GM19193 (cell line): ENCODE results near the gene ZNF343.

Source experiments
- POLR2A ChIP-seq: IDR thresholded peaks from 4 replicates; pipeline ENCODE4 v1.6.1; 2011; ENCODE audit not compliant: insufficient read depth, insufficient read length; ENCODE audit errors: extremely low read depth

Gene ZNF343

GRCh38 chr20:2459981-2460751, 48.5 kb downstream of the ZNF343 start:
- TF ChIP-seq POLR2A = no peak

- no peak for TF ChIP-seq POLR2A
Measured at GRCh38 chr20:2458919-2459499, 49.7 kb downstream of the ZNF343 start.

- TF ChIP-seq POLR2A = no peak
Measured at GRCh38 chr20:2455771-2456497, 52.8 kb downstream of the ZNF343 start.

GRCh38 chr20:2453792-2454191, 54.9 kb downstream of the ZNF343 start:
- TF ChIP-seq POLR2A = no peak

- no peak for TF ChIP-seq POLR2A
Measured at GRCh38 chr20:2451939-2452732, 56.6 kb downstream of the ZNF343 start.

- TF ChIP-seq POLR2A = no peak
Measured at GRCh38 chr20:2451422-2451821, 57.3 kb downstream of the ZNF343 start.

- TF ChIP-seq POLR2A = no peak
Measured at GRCh38 chr20:2449386-2449785, 59.3 kb downstream of the ZNF343 start.

- no peak for TF ChIP-seq POLR2A
Measured at GRCh38 chr20:2446845-2447244, 61.9 kb downstream of the ZNF343 start.
